GM19397 (cell line): ENCODE measurements around the gene COPE.
"Not testable (repeated sequence)": the region's sequence is repeated elsewhere in the genome, so short reads cannot be mapped to it uniquely, and the experiment has no call there.

Experiments
- ATAC-seq: cut with Tn5 transposase; IDR thresholded peaks from one replicate; pipeline ENCODE4 v1.9.1; 2021; ENCODE audit warnings: mild to moderate bottlenecking, moderate library complexity; ENCODE audit not compliant: unreplicated experiment

The COPE gene

GRCh38 chr19:18908917-18909619 is 10.1 kb downstream of the COPE start:
- no peak for ATAC-seq

GRCh38 chr19:18906605-18907519 is 12.3 kb downstream of the COPE start:
- no peak for ATAC-seq

GRCh38 chr19:18905513-18906236 is 13.5 kb downstream of the COPE start:
- ATAC-seq, result no peak

GRCh38 chr19:18905058-18905456 is 14.1 kb downstream of the COPE start:
- ATAC-seq, result no peak

GRCh38 chr19:18904334-18905057 is 14.7 kb downstream of the COPE start:
- ATAC-seq, result no peak

- no peak for ATAC-seq
Measured at GRCh38 chr19:18903156-18904037, 15.8 kb downstream of the COPE start.

GRCh38 chr19:18902519-18902918 is 16.7 kb downstream of the COPE start:
- ATAC-seq, result not testable (repeated sequence)

- no peak for ATAC-seq
Measured at GRCh38 chr19:18901491-18901890, 17.7 kb downstream of the COPE start.

- ATAC-seq, result no peak
Measured at GRCh38 chr19:18900700-18901481, 18.3 kb downstream of the COPE start.

- ATAC-seq, result no peak
Measured at GRCh38 chr19:18899624-18900560, 19.3 kb downstream of the COPE start.

- no peak for ATAC-seq
Measured at GRCh38 chr19:18898607-18899408, 20.4 kb downstream of the COPE start.

GRCh38 chr19:18898081-18898606 is 21.0 kb downstream of the COPE start:
- ATAC-seq, result no peak

GRCh38 chr19:18897094-18898029 is 21.8 kb downstream of the COPE start:
- ATAC-seq, result no peak

- no peak for ATAC-seq
Measured at GRCh38 chr19:18896421-18896841, 22.8 kb downstream of the COPE start.

- ATAC-seq, result no peak
Measured at GRCh38 chr19:18895824-18896341, 23.3 kb downstream of the COPE start, which contains the start of gene CERS1. TSS of gene CERS1 (minus strand) at chr19:18896158. CDS start at chr19:18896072, 86 bp downstream.
